ENCODE measurements around the gene RBM15B.

Gene RBM15B

GRCh38 chr3:51391566-51392354, 675 bp downstream of the RBM15B start:
- Histone ChIP-seq H3K27me3 (ENCODE audit: control insufficient read depth, insufficient read depth, low read length, poor library complexity, severe bottlenecking) (no peaks in the 10 kb centered on the region), H3K9me3 (ENCODE audit: control insufficient read depth, low read length) (no peaks in the 10 kb centered on the region), H3K36me3 (ENCODE audit: control insufficient read depth, insufficient read depth, low read length) (peaks cover 57% of the 10 kb centered on the region), H3K4me1 (ENCODE audit: control insufficient read depth, insufficient read depth, low read length) (peaks cover 28% of the 10 kb centered on the region), H3K4me3 (ENCODE audit: insufficient read depth, low read depth, low read length) (peak overlapping the region; percentile 79), H3K27ac (ENCODE audit: insufficient read depth, low read depth, low read length, poor library complexity, severe bottlenecking) (peak overlapping the region; percentile 96)
- 13 to 14% methylated on average over 115 of the region's 115 CpGs for WGBS, 2 experiments

GRCh38 chr3:51392355-51393133, 1.5 kb downstream of the RBM15B start:
- Histone ChIP-seq H3K27ac (ENCODE audit: insufficient read depth, low read depth, low read length, poor library complexity, severe bottlenecking) (no peak overlapping the region), H3K9me3 (ENCODE audit: control insufficient read depth, low read length) (no peaks in the 10 kb centered on the region), H3K36me3 (ENCODE audit: control insufficient read depth, insufficient read depth, low read length) (peaks cover 55% of the 10 kb centered on the region), H3K27me3 (ENCODE audit: control insufficient read depth, insufficient read depth, low read length, poor library complexity, severe bottlenecking) (no peaks in the 10 kb centered on the region), H3K4me1 (ENCODE audit: control insufficient read depth, insufficient read depth, low read length) (peaks cover 28% of the 10 kb centered on the region), H3K4me3 (ENCODE audit: insufficient read depth, low read depth, low read length) (peak overlapping the region; percentile 79)
- WGBS, 2 experiments: 95 to 96% methylated on average over 42 of the region's 42 CpGs

- H3K4me3 ChIP-seq (ENCODE audit: insufficient read depth, low read depth, low read length): peak overlapping the region; percentile 11
- no peaks in the 10 kb centered on the region for H3K27me3 ChIP-seq (ENCODE audit: control insufficient read depth, insufficient read depth, low read length, poor library complexity, severe bottlenecking)
- H3K9me3 ChIP-seq (ENCODE audit: control insufficient read depth, low read length): no peaks in the 10 kb centered on the region
- no peak overlapping the region for H3K27ac ChIP-seq (ENCODE audit: insufficient read depth, low read depth, low read length, poor library complexity, severe bottlenecking)
- 96 to 97% methylated on average over 17 of the region's 17 CpGs for WGBS, 2 experiments
- peaks cover 24% of the 10 kb centered on the region for H3K4me1 ChIP-seq (ENCODE audit: control insufficient read depth, insufficient read depth, low read length)
- peaks cover 49% of the 10 kb centered on the region for H3K36me3 ChIP-seq (ENCODE audit: control insufficient read depth, insufficient read depth, low read length)
These were observed 2.0 kb downstream of the RBM15B start for GRCh38 chr3:51393134-51393495.

GRCh38 chr3:51393564-51393963, 2.5 kb downstream of the RBM15B start:
- Histone ChIP-seq H3K27ac (ENCODE audit: insufficient read depth, low read depth, low read length, poor library complexity, severe bottlenecking) (no peak overlapping the region), H3K27me3 (ENCODE audit: control insufficient read depth, insufficient read depth, low read length, poor library complexity, severe bottlenecking) (no peaks in the 10 kb centered on the region), H3K4me1 (ENCODE audit: control insufficient read depth, insufficient read depth, low read length) (peaks cover 24% of the 10 kb centered on the region), H3K36me3 (ENCODE audit: control insufficient read depth, insufficient read depth, low read length) (peaks cover 45% of the 10 kb centered on the region), H3K9me3 (ENCODE audit: control insufficient read depth, low read length) (no peaks in the 10 kb centered on the region), H3K4me3 (ENCODE audit: insufficient read depth, low read depth, low read length) (peak overlapping the region; percentile 11)
- WGBS, 2 experiments: 96 to 98% methylated on average over 14 of the region's 14 CpGs

GRCh38 chr3:51394541-51394940, 3.5 kb downstream of the RBM15B start:
- no peaks in the 10 kb centered on the region for H3K27me3 ChIP-seq (ENCODE audit: control insufficient read depth, insufficient read depth, low read length, poor library complexity, severe bottlenecking)
- H3K27ac ChIP-seq (ENCODE audit: insufficient read depth, low read depth, low read length, poor library complexity, severe bottlenecking): no peak overlapping the region
- peaks cover 24% of the 10 kb centered on the region for H3K4me1 ChIP-seq (ENCODE audit: control insufficient read depth, insufficient read depth, low read length)
- H3K36me3 ChIP-seq (ENCODE audit: control insufficient read depth, insufficient read depth, low read length): peaks cover 38% of the 10 kb centered on the region
- H3K4me3 ChIP-seq (ENCODE audit: insufficient read depth, low read depth, low read length): no peak overlapping the region
- 92% methylated on average over 5 of the region's 5 CpGs for WGBS, 2 experiments
- no peaks in the 10 kb centered on the region for H3K9me3 ChIP-seq (ENCODE audit: control insufficient read depth, low read length)

GRCh38 chr3:51395493-51396213, 4.6 kb downstream of the RBM15B start:
- no peak overlapping the region for H3K27ac ChIP-seq (ENCODE audit: insufficient read depth, low read depth, low read length, poor library complexity, severe bottlenecking)
- peaks cover 24% of the 10 kb centered on the region for H3K4me1 ChIP-seq (ENCODE audit: control insufficient read depth, insufficient read depth, low read length)
- no peaks in the 10 kb centered on the region for H3K27me3 ChIP-seq (ENCODE audit: control insufficient read depth, insufficient read depth, low read length, poor library complexity, severe bottlenecking)
- H3K4me3 ChIP-seq (ENCODE audit: insufficient read depth, low read depth, low read length): no peak overlapping the region
- peaks cover 29% of the 10 kb centered on the region for H3K36me3 ChIP-seq (ENCODE audit: control insufficient read depth, insufficient read depth, low read length)
- H3K9me3 ChIP-seq (ENCODE audit: control insufficient read depth, low read length): no peaks in the 10 kb centered on the region
- WGBS, 2 experiments: 96 to 97% methylated on average over 12 of the region's 12 CpGs

GRCh38 chr3:51396401-51396800, 5.3 kb downstream of the RBM15B start:
- Histone ChIP-seq H3K27ac (ENCODE audit: insufficient read depth, low read depth, low read length, poor library complexity, severe bottlenecking) (no peak overlapping the region), H3K27me3 (ENCODE audit: control insufficient read depth, insufficient read depth, low read length, poor library complexity, severe bottlenecking) (no peaks in the 10 kb centered on the region), H3K4me1 (ENCODE audit: control insufficient read depth, insufficient read depth, low read length) (peaks cover 24% of the 10 kb centered on the region), H3K9me3 (ENCODE audit: control insufficient read depth, low read length) (no peaks in the 10 kb centered on the region), H3K4me3 (ENCODE audit: insufficient read depth, low read depth, low read length) (no peak overlapping the region), H3K36me3 (ENCODE audit: control insufficient read depth, insufficient read depth, low read length) (peaks cover 29% of the 10 kb centered on the region)
- WGBS, 2 experiments: 95 to 96% methylated on average over 1 of the region's 1 CpG

GRCh38 chr3:51397392-51397791, 6.3 kb downstream of the RBM15B start:
- Histone ChIP-seq H3K27ac (ENCODE audit: insufficient read depth, low read depth, low read length, poor library complexity, severe bottlenecking) (peak overlapping the region; percentile 47), H3K9me3 (ENCODE audit: control insufficient read depth, low read length) (no peaks in the 10 kb centered on the region), H3K4me3 (ENCODE audit: insufficient read depth, low read depth, low read length) (no peak overlapping the region), H3K27me3 (ENCODE audit: control insufficient read depth, insufficient read depth, low read length, poor library complexity, severe bottlenecking) (no peaks in the 10 kb centered on the region), H3K36me3 (ENCODE audit: control insufficient read depth, insufficient read depth, low read length) (peaks cover 29% of the 10 kb centered on the region), H3K4me1 (ENCODE audit: control insufficient read depth, insufficient read depth, low read length) (peaks cover 21% of the 10 kb centered on the region)
- WGBS, 2 experiments: 70 to 76% methylated on average over 5 of the region's 5 CpGs

- Histone ChIP-seq H3K9me3 (ENCODE audit: control insufficient read depth, low read length) (no peaks in the 10 kb centered on the region), H3K36me3 (ENCODE audit: control insufficient read depth, insufficient read depth, low read length) (peaks cover 23% of the 10 kb centered on the region), H3K4me3 (ENCODE audit: insufficient read depth, low read depth, low read length) (no peak overlapping the region), H3K4me1 (ENCODE audit: control insufficient read depth, insufficient read depth, low read length) (peaks cover 11% of the 10 kb centered on the region), H3K27ac (ENCODE audit: insufficient read depth, low read depth, low read length, poor library complexity, severe bottlenecking) (no peak overlapping the region), H3K27me3 (ENCODE audit: control insufficient read depth, insufficient read depth, low read length, poor library complexity, severe bottlenecking) (no peaks in the 10 kb centered on the region)
- 85 to 90% methylated on average over 8 of the region's 8 CpGs for WGBS, 2 experiments
These were observed 7.7 kb downstream of the RBM15B start for GRCh38 chr3:51398595-51399310.
